ES-I3 (cell line): ENCODE measurements around the gene SALL2.
A peak's percentile ranks its signal among the peaks of the same experiment; 100 is the strongest.
"Not testable (repeated sequence)": the region's sequence is repeated elsewhere in the genome, so short reads cannot be mapped to it uniquely, and the experiment has no call there.

ENCODE experiments used
- H3K36me3 ChIP-seq: 2 replicates; pipeline ENCODE4 v1.6.1; 2013; ENCODE audit warnings: mild to moderate bottlenecking, low read length, control low read depth, moderate library complexity; ENCODE audit not compliant: insufficient read depth
- H3K4me1 ChIP-seq: 2 replicates; pipeline ENCODE4 v1.6.1; 2013; ENCODE audit warnings: mild to moderate bottlenecking, control low read depth, low read length; ENCODE audit not compliant: insufficient read depth
- H3K9ac ChIP-seq: 2 replicates; pipeline ENCODE4 v1.6.1; 2013; ENCODE audit warnings: low read depth, mild to moderate bottlenecking, low read length, moderate library complexity
- H3K9me3 ChIP-seq: 2 replicates; pipeline ENCODE4 v1.6.1; 2013; ENCODE audit warnings: mild to moderate bottlenecking, low read length, moderate library complexity; ENCODE audit not compliant: control insufficient read depth, insufficient read depth

The SALL2 gene

GRCh38 chr14:21525962-21526671 is at the start of gene SALL2:
TSS of gene SALL2 (minus strand) at chr14:21526346. CDS start at chr14:21526127, 219 bp downstream.
- peak within 1 kb of the TSS; percentile 61 for H3K9ac ChIP-seq
- H3K36me3 ChIP-seq: peaks cover 20% of the 10 kb centered on the region
- peaks cover 21% of the 10 kb centered on the region for H3K4me1 ChIP-seq
- H3K9me3 ChIP-seq: no peaks in the 10 kb centered on the region

- H3K36me3 ChIP-seq: no peaks in the 10 kb centered on the region
- H3K4me1 ChIP-seq: no peaks in the 10 kb centered on the region
- no peak overlapping the region for H3K9ac ChIP-seq
- no peaks in the 10 kb centered on the region for H3K9me3 ChIP-seq
Measured at GRCh38 chr14:21575661-21576060, 49.5 kb upstream of the SALL2 start.

GRCh38 chr14:21572604-21573003 is 46.5 kb upstream of the SALL2 start:
- H3K4me1 ChIP-seq: no peaks in the 10 kb centered on the region
- H3K9ac ChIP-seq: no peak overlapping the region
- H3K9me3 ChIP-seq: no peaks in the 10 kb centered on the region
- H3K36me3 ChIP-seq: no peaks in the 10 kb centered on the region

GRCh38 chr14:21558703-21559170 is 32.6 kb upstream of the SALL2 start:
- Histone ChIP-seq H3K4me1 (peaks cover 20% of the 10 kb centered on the region), H3K9me3 (no peaks in the 10 kb centered on the region), H3K36me3 (no peaks in the 10 kb centered on the region), H3K9ac (no peak overlapping the region)

GRCh38 chr14:21557084-21557901 is 31.1 kb upstream of the SALL2 start:
- Histone ChIP-seq H3K9ac (peak overlapping the region; percentile 48), H3K36me3 (no peaks in the 10 kb centered on the region), H3K4me1 (peaks cover 28% of the 10 kb centered on the region), H3K9me3 (no peaks in the 10 kb centered on the region)

- H3K9ac ChIP-seq: peak overlapping the region; percentile 48; the same call in 1 of the 2 replicates
Measured at GRCh38 chr14:21556378-21557083, 30.4 kb upstream of the SALL2 start.

GRCh38 chr14:21553266-21553665 is 27.1 kb upstream of the SALL2 start:
- no peaks in the 10 kb centered on the region for H3K36me3 ChIP-seq
- no peaks in the 10 kb centered on the region for H3K9me3 ChIP-seq
- peaks cover 22% of the 10 kb centered on the region for H3K4me1 ChIP-seq
- no peak overlapping the region for H3K9ac ChIP-seq

More at GRCh38 chr14:21556378-21557083, 30.4 kb upstream of the SALL2 start:
- Histone ChIP-seq H3K36me3 (no peaks in the 10 kb centered on the region), H3K9me3 (no peaks in the 10 kb centered on the region), H3K4me1 (peaks cover 28% of the 10 kb centered on the region)

- not testable (repeated sequence) for H3K9me3 ChIP-seq, H3K9ac ChIP-seq, H3K36me3 ChIP-seq
- peaks cover 16% of the 10 kb centered on the region for H3K4me1 ChIP-seq
Measured at GRCh38 chr14:21544588-21544987, 18.4 kb upstream of the SALL2 start.

GRCh38 chr14:21543963-21544362 is 17.8 kb upstream of the SALL2 start:
- peaks cover 22% of the 10 kb centered on the region for H3K4me1 ChIP-seq

GRCh38 chr14:21543521-21543960 is 17.4 kb upstream of the SALL2 start:
- Histone ChIP-seq H3K36me3 (no peaks in the 10 kb centered on the region), H3K9me3 (peaks cover 8% of the 10 kb centered on the region), H3K4me1 (peaks cover 26% of the 10 kb centered on the region), H3K9ac (peak overlapping the region; percentile 47)

More at GRCh38 chr14:21543963-21544362, 17.8 kb upstream of the SALL2 start:
- Histone ChIP-seq H3K9me3 (peaks cover 8% of the 10 kb centered on the region), H3K36me3 (no peaks in the 10 kb centered on the region), H3K9ac (peak overlapping the region; percentile 47; the same call in 1 of the 2 replicates)

- H3K9me3 ChIP-seq: no peaks in the 10 kb centered on the region
- no peak overlapping the region; the same call in 1 of the 2 replicates for H3K9ac ChIP-seq
- H3K4me1 ChIP-seq: peaks cover 31% of the 10 kb centered on the region
- H3K36me3 ChIP-seq: no peaks in the 10 kb centered on the region
Measured at GRCh38 chr14:21541413-21542074, 15.4 kb upstream of the SALL2 start.

GRCh38 chr14:21539189-21539940 is 13.2 kb upstream of the SALL2 start:
- Histone ChIP-seq H3K9me3 (no peaks in the 10 kb centered on the region), H3K9ac (no peak overlapping the region; the same call in 1 of the 2 replicates), H3K36me3 (no peaks in the 10 kb centered on the region), H3K4me1 (peaks cover 31% of the 10 kb centered on the region)

- Histone ChIP-seq H3K9ac (peak overlapping the region; percentile 77), H3K9me3 (no peaks in the 10 kb centered on the region), H3K36me3 (0 out of 2 replicates have a peak, but pooled peaks cover 3% of the 10 kb centered on the region), H3K4me1 (peaks cover 37% of the 10 kb centered on the region)
Measured at GRCh38 chr14:21537090-21537424, 10.9 kb upstream of the SALL2 start.
